CD4-positive, alpha-beta T cell treated with Interleukin-6 at 100 ng/mL for 8 hours (primary cell): ENCODE results near the gene IFNL4.
A peak's percentile ranks its signal among the peaks of the same experiment; 100 is the strongest.
"Not testable (repeated sequence)": the region's sequence is repeated elsewhere in the genome, so short reads cannot be mapped to it uniquely, and the experiment has no call there.

Experiments
- DNase-seq: peaks from one replicate; pipeline ENCODE4 v3.0.0-alpha.2; 2020; ENCODE audit warnings: mixed read lengths, low spot score

The IFNL4 gene

GRCh38 chr19:39248806-39249205 is at the start of gene IFNL4:
Gene IFNL4, minus strand, starts transcription at chr19:39248856.
- DNase-seq, result no peak

GRCh38 chr19:39297931-39298634 is 49.4 kb upstream of the IFNL4 start:
- peak; percentile 64 for DNase-seq

GRCh38 chr19:39296906-39297305 is 48.2 kb upstream of the IFNL4 start:
- no peak for DNase-seq

- DNase-seq, result no peak
Observed at GRCh38 chr19:39296055-39296645, 47.5 kb upstream of the IFNL4 start, which contains the start of gene IFNL1. Gene IFNL1, plus strand, starts transcription at chr19:39296407. Its CDS starts 15 bp downstream, at chr19:39296422.

GRCh38 chr19:39293394-39293793 is 44.7 kb upstream of the IFNL4 start:
- DNase-seq, result no peak

GRCh38 chr19:39284032-39284431 is 35.4 kb upstream of the IFNL4 start:
- no peak for DNase-seq

GRCh38 chr19:39282021-39282420 is 33.4 kb upstream of the IFNL4 start:
- DNase-seq, result no peak

GRCh38 chr19:39277598-39277997 is 28.9 kb upstream of the IFNL4 start:
- DNase-seq, result no peak

GRCh38 chr19:39276740-39277139 is 28.1 kb upstream of the IFNL4 start:
- no peak for DNase-seq

- no peak for DNase-seq
Observed at GRCh38 chr19:39275578-39275977, 26.9 kb upstream of the IFNL4 start.

- not testable (repeated sequence) for DNase-seq
Observed at GRCh38 chr19:39273859-39274258, 25.2 kb upstream of the IFNL4 start.

GRCh38 chr19:39270036-39270871 is 21.6 kb upstream of the IFNL4 start:
- no peak for DNase-seq

GRCh38 chr19:39269369-39269768 is 20.7 kb upstream of the IFNL4 start:
- not testable (repeated sequence) for DNase-seq

- DNase-seq, result not testable (repeated sequence)
Observed at GRCh38 chr19:39268531-39269223, 20.0 kb upstream of the IFNL4 start.

GRCh38 chr19:39268085-39268484 is 19.4 kb upstream of the IFNL4 start, which contains the start of gene IFNL2:
Gene IFNL2, plus strand, starts transcription at chr19:39268396. Its CDS starts 173 bp downstream, at chr19:39268569.
- DNase-seq, result not testable (repeated sequence)

GRCh38 chr19:39265321-39265916 is 16.8 kb upstream of the IFNL4 start:
- no peak for DNase-seq

GRCh38 chr19:39264306-39265290 is 15.9 kb upstream of the IFNL4 start:
- no peak for DNase-seq

- no peak for DNase-seq
Observed at GRCh38 chr19:39263912-39264305, 15.3 kb upstream of the IFNL4 start.

GRCh38 chr19:39262496-39262895 is 13.8 kb upstream of the IFNL4 start:
- DNase-seq, result no peak

GRCh38 chr19:39261704-39262103 is 13.0 kb upstream of the IFNL4 start:
- DNase-seq, result no peak
